ENCODE results near the gene VCX3B. TPM values are rescaled to one million over a fixed set of nuclear protein-coding genes. Genes with fewer than 3 reads are reported as not detected.
"Not testable (repeated sequence)": the region's sequence is repeated elsewhere in the genome, so short reads cannot be mapped to it uniquely, and the experiment has no call there.

The VCX3B gene
- not detected for polyA plus RNA-seq
- long read RNA-seq, donor 1: 0 reads
- long read RNA-seq, donor 2: 0 reads
- long read RNA-seq, donor 3: 0 reads
- long read RNA-seq, donor 4: 0 reads
- long read RNA-seq, donor 5: 0 reads
- long read RNA-seq, donor 6: 0 reads
- long read RNA-seq, donor 7: 0 reads
- long read RNA-seq, donor 8: 0 reads
- long read RNA-seq, donor 9: 0 reads
- long read RNA-seq, donor 10: 0 reads
- long read RNA-seq, donor 11: 0 reads

- H3K27me3 ChIP-seq (ENCODE audit: control insufficient read depth, insufficient read depth, low read length); H3K27ac ChIP-seq (ENCODE audit: low read length): not testable (repeated sequence)
- WGBS (ENCODE audit: insufficient coverage, low lambda C conversion rate): no CpG with 5 or more reads among the region's 3 CpGs
These were observed at the start of gene VCX3B for GRCh38 chrX:8464530-8464929. TSS of gene VCX3B (plus strand) at chrX:8464830. CDS start at chrX:8465451, 621 bp downstream.

GRCh38 chrX:8418301-8418700, 46.3 kb upstream of the VCX3B start:
- H3K27me3 ChIP-seq (ENCODE audit: control insufficient read depth, insufficient read depth, low read length): no peaks in the 10 kb centered on the region
- H3K4me3 ChIP-seq (ENCODE audit: low read length): no peak overlapping the region
- no peaks in the 10 kb centered on the region for H3K4me1 ChIP-seq (ENCODE audit: control insufficient read depth, insufficient read depth, low read length)
- no CpG with 5 or more reads among the region's 4 CpGs for WGBS (ENCODE audit: insufficient coverage, low lambda C conversion rate)
- H3K9me3 ChIP-seq (ENCODE audit: control insufficient read depth, low read depth, low read length): no peaks in the 10 kb centered on the region
- H3K27ac ChIP-seq (ENCODE audit: low read length): no peak overlapping the region
- H3K36me3 ChIP-seq (ENCODE audit: control insufficient read depth, insufficient read depth, low read length): no peaks in the 10 kb centered on the region
- DNase-seq: no peak

More at GRCh38 chrX:8464530-8464929, at the start of gene VCX3B:
- DNase-seq; H3K4me3 ChIP-seq (ENCODE audit: low read length); H3K36me3 ChIP-seq (ENCODE audit: control insufficient read depth, insufficient read depth, low read length); H3K4me1 ChIP-seq (ENCODE audit: control insufficient read depth, insufficient read depth, low read length); H3K9me3 ChIP-seq (ENCODE audit: control insufficient read depth, low read depth, low read length): not testable (repeated sequence)

- no peak overlapping the region for H3K4me3 ChIP-seq (ENCODE audit: low read length)
- no peak overlapping the region for H3K27ac ChIP-seq (ENCODE audit: low read length)
- H3K36me3 ChIP-seq (ENCODE audit: control insufficient read depth, insufficient read depth, low read length): no peaks in the 10 kb centered on the region
- no peaks in the 10 kb centered on the region for H3K4me1 ChIP-seq (ENCODE audit: control insufficient read depth, insufficient read depth, low read length)
- H3K27me3 ChIP-seq (ENCODE audit: control insufficient read depth, insufficient read depth, low read length): no peaks in the 10 kb centered on the region
- DNase-seq: no peak
- no CpG with 5 or more reads among the region's 1 CpG for WGBS (ENCODE audit: insufficient coverage, low lambda C conversion rate)
- no peaks in the 10 kb centered on the region for H3K9me3 ChIP-seq (ENCODE audit: control insufficient read depth, low read depth, low read length)
These were observed 39.7 kb upstream of the VCX3B start for GRCh38 chrX:8424912-8425311.

- H3K9me3 ChIP-seq (ENCODE audit: control insufficient read depth, low read depth, low read length): no peaks in the 10 kb centered on the region
- H3K36me3 ChIP-seq (ENCODE audit: control insufficient read depth, insufficient read depth, low read length): no peaks in the 10 kb centered on the region
- no peak overlapping the region for H3K27ac ChIP-seq (ENCODE audit: low read length)
- no peak overlapping the region for H3K4me3 ChIP-seq (ENCODE audit: low read length)
- H3K4me1 ChIP-seq (ENCODE audit: control insufficient read depth, insufficient read depth, low read length): no peaks in the 10 kb centered on the region
- WGBS (ENCODE audit: insufficient coverage, low lambda C conversion rate): no CpG with 5 or more reads among the region's 6 CpGs
- no peak for DNase-seq
- no peaks in the 10 kb centered on the region for H3K27me3 ChIP-seq (ENCODE audit: control insufficient read depth, insufficient read depth, low read length)
These were observed 34.9 kb upstream of the VCX3B start for GRCh38 chrX:8429692-8430249.

GRCh38 chrX:8430444-8430843, 34.2 kb upstream of the VCX3B start:
- no CpG with 5 or more reads among the region's 3 CpGs for WGBS (ENCODE audit: insufficient coverage, low lambda C conversion rate)
- DNase-seq: no peak
- H3K4me1 ChIP-seq (ENCODE audit: control insufficient read depth, insufficient read depth, low read length): no peaks in the 10 kb centered on the region
- no peak overlapping the region for H3K27ac ChIP-seq (ENCODE audit: low read length)
- H3K4me3 ChIP-seq (ENCODE audit: low read length): no peak overlapping the region
- H3K27me3 ChIP-seq (ENCODE audit: control insufficient read depth, insufficient read depth, low read length): no peaks in the 10 kb centered on the region
- H3K36me3 ChIP-seq (ENCODE audit: control insufficient read depth, insufficient read depth, low read length): no peaks in the 10 kb centered on the region
- no peaks in the 10 kb centered on the region for H3K9me3 ChIP-seq (ENCODE audit: control insufficient read depth, low read depth, low read length)

- H3K4me1 ChIP-seq (ENCODE audit: control insufficient read depth, insufficient read depth, low read length): no peaks in the 10 kb centered on the region
- WGBS (ENCODE audit: insufficient coverage, low lambda C conversion rate): no CpG with 5 or more reads among the region's 3 CpGs
- no peak overlapping the region for H3K4me3 ChIP-seq (ENCODE audit: low read length)
- H3K36me3 ChIP-seq (ENCODE audit: control insufficient read depth, insufficient read depth, low read length): no peaks in the 10 kb centered on the region
- H3K9me3 ChIP-seq (ENCODE audit: control insufficient read depth, low read depth, low read length): no peaks in the 10 kb centered on the region
- no peaks in the 10 kb centered on the region for H3K27me3 ChIP-seq (ENCODE audit: control insufficient read depth, insufficient read depth, low read length)
- no peak for DNase-seq
- H3K27ac ChIP-seq (ENCODE audit: low read length): no peak overlapping the region
These were observed 32.2 kb upstream of the VCX3B start for GRCh38 chrX:8432396-8432795.

- WGBS (ENCODE audit: insufficient coverage, low lambda C conversion rate): no CpG with 5 or more reads among the region's 3 CpGs
- Histone ChIP-seq H3K27ac (ENCODE audit: low read length) (no peak overlapping the region), H3K4me1 (ENCODE audit: control insufficient read depth, insufficient read depth, low read length) (no peaks in the 10 kb centered on the region), H3K9me3 (ENCODE audit: control insufficient read depth, low read depth, low read length) (no peaks in the 10 kb centered on the region), H3K36me3 (ENCODE audit: control insufficient read depth, insufficient read depth, low read length) (no peaks in the 10 kb centered on the region), H3K27me3 (ENCODE audit: control insufficient read depth, insufficient read depth, low read length) (no peaks in the 10 kb centered on the region), H3K4me3 (ENCODE audit: low read length) (no peak overlapping the region)
- no peak for DNase-seq
These were observed 31.2 kb upstream of the VCX3B start for GRCh38 chrX:8433109-8434062.

GRCh38 chrX:8447368-8447767, 17.3 kb upstream of the VCX3B start:
- no peaks in the 10 kb centered on the region for H3K4me1 ChIP-seq (ENCODE audit: control insufficient read depth, insufficient read depth, low read length)
- no peak overlapping the region for H3K27ac ChIP-seq (ENCODE audit: low read length)
- no peak overlapping the region for H3K4me3 ChIP-seq (ENCODE audit: low read length)
- WGBS (ENCODE audit: insufficient coverage, low lambda C conversion rate): 100% methylated on average over 1 of the region's 5 CpGs
- no peaks in the 10 kb centered on the region for H3K27me3 ChIP-seq (ENCODE audit: control insufficient read depth, insufficient read depth, low read length)
- H3K36me3 ChIP-seq (ENCODE audit: control insufficient read depth, insufficient read depth, low read length): no peaks in the 10 kb centered on the region
- H3K9me3 ChIP-seq (ENCODE audit: control insufficient read depth, low read depth, low read length): no peaks in the 10 kb centered on the region
- DNase-seq: no peak

- H3K27ac ChIP-seq (ENCODE audit: low read length); DNase-seq; H3K27me3 ChIP-seq (ENCODE audit: control insufficient read depth, insufficient read depth, low read length); H3K9me3 ChIP-seq (ENCODE audit: control insufficient read depth, low read depth, low read length); H3K4me3 ChIP-seq (ENCODE audit: low read length); H3K4me1 ChIP-seq (ENCODE audit: control insufficient read depth, insufficient read depth, low read length); H3K36me3 ChIP-seq (ENCODE audit: control insufficient read depth, insufficient read depth, low read length): not testable (repeated sequence)
- WGBS (ENCODE audit: insufficient coverage, low lambda C conversion rate): no CpG with 5 or more reads among the region's 21 CpGs
These were observed 12.3 kb upstream of the VCX3B start for GRCh38 chrX:8452343-8452742.

GRCh38 chrX:8453611-8454010, 11.0 kb upstream of the VCX3B start:
- no CpG with 5 or more reads among the region's 3 CpGs for WGBS (ENCODE audit: insufficient coverage, low lambda C conversion rate)
- no peaks in the 10 kb centered on the region for H3K36me3 ChIP-seq (ENCODE audit: control insufficient read depth, insufficient read depth, low read length)
- no peaks in the 10 kb centered on the region for H3K4me1 ChIP-seq (ENCODE audit: control insufficient read depth, insufficient read depth, low read length)
- no peak overlapping the region for H3K4me3 ChIP-seq (ENCODE audit: low read length)
- H3K27ac ChIP-seq (ENCODE audit: low read length): no peak overlapping the region
- H3K9me3 ChIP-seq (ENCODE audit: control insufficient read depth, low read depth, low read length): no peaks in the 10 kb centered on the region
- no peaks in the 10 kb centered on the region for H3K27me3 ChIP-seq (ENCODE audit: control insufficient read depth, insufficient read depth, low read length)
- DNase-seq: peak in 1 of 2 donors; percentile 1
